ENCODE data around the gene TYW1B.
A peak's percentile ranks its signal among the peaks of the same experiment; 100 is the strongest.
"Not testable (repeated sequence)": the region's sequence is repeated elsewhere in the genome, so short reads cannot be mapped to it uniquely, and the experiment has no call there.

TYW1B gene, protein sequence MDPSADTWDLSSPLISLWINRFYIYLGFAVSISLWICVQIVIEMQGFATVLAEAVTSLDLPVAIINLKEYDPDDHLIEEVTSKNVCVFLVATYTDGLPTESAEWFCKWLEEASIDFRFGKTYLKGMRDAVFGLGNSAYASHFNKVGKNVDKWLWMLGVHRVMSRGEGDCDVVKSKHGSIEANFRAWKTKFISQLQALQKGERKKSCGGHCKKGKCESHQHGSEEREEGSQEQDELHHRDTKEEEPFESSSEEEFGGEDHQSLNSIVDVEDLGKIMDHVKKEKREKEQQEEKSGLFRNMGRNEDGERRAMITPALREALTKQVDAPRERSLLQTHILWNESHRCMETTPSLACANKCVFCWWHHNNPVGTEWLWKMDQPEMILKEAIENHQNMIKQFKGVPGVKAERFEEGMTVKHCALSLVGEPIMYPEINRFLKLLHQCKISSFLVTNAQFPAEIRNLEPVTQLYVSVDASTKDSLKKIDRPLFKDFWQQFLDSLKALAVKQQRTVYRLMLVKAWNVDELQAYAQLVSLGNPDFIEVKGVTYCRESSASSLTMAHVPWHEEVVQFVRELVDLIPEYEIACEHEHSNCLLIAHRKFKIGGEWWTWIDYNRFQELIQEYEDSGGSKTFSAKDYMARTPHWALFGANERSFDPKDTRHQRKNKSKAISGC

GRCh38 chr7:72827839-72828591, at the start of gene TYW1B:
TSS of gene TYW1B (minus strand) at chr7:72828200. CDS start at chr7:72828075, 125 bp downstream.
- DNase-seq = peak; percentile 97

- not testable (repeated sequence) for DNase-seq
These were observed 39.6 kb upstream of the TYW1B start for GRCh38 chr7:72867591-72867990.

DNA sequence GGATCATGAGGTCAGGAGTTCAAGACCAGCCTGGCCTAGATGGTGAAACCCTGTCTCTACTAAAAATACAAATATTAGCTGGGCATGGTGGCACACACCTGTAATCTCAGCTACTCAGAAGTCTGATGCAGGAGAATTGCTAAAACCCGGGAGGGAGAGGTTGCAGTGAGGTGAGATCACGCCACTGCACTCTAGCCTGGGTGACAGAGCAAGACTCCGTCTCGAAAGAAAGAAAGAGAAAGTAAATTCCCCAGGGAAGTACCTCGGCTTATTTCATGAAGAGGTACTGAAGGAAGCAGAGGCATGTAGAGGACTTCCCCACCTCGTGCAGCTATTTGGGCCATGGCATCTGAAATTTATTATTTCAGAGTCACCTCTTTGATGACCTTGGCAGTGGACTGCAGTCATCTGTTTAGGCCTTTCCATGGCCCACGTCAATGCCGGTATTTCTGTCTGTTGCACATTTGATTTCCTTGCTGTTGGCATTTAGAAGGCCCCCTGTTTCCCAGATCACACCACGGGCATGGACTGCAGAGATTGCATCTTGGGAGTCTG, 30.9 kb upstream of the TYW1B start:
- DNase-seq = not testable (repeated sequence)

DNA sequence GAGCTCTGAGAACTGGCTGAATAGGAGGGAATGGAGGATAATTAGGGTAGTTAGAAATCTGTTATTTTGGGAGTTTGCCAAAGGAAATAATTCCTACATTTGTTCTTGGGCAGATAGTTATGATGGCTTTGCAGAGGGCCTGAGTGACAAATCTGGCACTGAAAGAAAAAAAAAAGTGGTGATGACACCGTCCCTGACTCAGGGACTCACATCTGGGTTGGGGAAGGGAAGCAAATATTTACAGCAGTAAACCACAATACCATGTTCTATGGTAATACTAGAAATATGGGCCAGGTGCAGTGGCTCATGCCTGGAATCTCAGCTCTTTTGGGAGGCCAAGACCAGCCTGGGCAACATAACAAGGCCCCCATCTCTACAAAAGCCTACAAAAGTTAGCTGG, 29.9 kb upstream of the TYW1B start:
- DNase-seq = not testable (repeated sequence)

DNA sequence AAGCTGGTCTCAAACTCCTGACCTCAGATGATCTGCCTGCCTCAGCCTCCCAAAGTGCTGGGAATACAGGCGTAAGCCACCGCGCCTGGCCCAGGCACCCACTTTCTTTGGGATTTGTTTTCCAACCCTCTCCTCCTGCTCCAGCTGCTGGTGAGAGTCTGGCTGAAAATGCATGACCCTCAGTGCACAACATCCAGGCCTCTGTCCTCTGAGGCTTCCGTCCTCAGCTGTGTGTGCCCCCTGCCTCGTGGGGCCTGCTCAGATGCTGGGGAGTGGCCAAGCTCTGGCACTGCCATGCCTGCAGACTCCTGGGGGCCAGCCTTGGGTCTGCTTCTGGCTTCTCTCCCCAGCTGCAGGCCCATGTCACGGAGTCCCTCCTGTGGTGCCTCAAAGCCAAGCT, 27.3 kb upstream of the TYW1B start:
- DNase-seq = not testable (repeated sequence)

DNA sequence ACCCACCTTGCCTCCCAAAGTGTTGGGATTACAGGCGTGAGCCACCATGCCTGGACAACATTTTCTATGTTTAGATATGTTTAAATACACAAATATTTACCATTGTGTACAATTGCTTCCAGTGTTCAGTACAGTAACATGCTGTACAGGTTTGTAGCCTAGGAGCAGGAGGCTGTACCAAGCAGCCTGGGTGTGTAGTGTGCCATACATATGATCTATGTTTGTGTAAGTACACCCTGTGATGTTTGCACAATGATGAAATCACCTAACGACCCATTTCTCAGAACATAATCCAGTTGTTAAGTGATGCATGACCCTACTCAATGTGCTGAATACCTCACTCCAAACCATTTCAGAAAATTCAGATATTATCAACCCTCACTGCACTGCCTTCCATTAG, 24.9 kb upstream of the TYW1B start:
- not testable (repeated sequence) for DNase-seq

DNA sequence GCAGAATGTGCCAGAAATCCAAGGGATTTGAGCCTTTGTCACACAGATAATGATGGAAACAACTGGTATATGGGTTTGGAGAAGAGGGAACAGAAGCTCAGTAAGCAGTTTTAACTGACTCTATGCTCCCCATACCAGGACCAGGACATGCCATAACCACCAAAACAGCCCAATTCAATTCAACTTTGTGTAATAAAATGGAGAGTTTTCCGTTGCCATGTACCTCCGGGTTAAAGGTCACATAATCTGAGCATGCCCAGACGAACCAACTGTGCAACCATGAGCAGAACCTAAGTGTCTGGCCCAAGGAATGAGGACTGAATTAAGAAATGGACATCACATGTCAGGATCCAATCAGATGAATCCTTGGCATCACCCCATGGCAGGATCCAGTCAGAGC, 22.7 kb upstream of the TYW1B start:
- not testable (repeated sequence) for DNase-seq

- DNase-seq = not testable (repeated sequence)
These were observed 16.1 kb upstream of the TYW1B start for GRCh38 chr7:72844146-72844545.

DNA sequence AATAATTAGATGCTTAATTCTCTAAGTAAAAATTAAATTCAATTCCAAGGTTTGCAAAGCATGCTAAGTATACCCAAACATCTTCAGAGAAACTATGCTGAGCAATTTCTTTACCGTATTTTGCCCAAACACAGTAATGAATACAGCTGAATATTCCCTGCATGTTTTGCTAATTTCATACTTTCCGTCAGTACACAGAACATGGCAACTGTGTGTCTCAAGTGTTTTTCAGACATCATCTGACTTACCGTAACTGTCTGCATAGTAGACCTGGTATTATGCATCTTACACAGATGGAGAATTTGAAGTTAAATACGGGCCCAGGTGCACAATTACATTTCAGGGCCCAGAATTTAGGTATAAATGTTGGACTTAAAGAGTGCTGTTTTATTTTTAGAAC, 15.2 kb upstream of the TYW1B start:
- not testable (repeated sequence) for DNase-seq

DNA sequence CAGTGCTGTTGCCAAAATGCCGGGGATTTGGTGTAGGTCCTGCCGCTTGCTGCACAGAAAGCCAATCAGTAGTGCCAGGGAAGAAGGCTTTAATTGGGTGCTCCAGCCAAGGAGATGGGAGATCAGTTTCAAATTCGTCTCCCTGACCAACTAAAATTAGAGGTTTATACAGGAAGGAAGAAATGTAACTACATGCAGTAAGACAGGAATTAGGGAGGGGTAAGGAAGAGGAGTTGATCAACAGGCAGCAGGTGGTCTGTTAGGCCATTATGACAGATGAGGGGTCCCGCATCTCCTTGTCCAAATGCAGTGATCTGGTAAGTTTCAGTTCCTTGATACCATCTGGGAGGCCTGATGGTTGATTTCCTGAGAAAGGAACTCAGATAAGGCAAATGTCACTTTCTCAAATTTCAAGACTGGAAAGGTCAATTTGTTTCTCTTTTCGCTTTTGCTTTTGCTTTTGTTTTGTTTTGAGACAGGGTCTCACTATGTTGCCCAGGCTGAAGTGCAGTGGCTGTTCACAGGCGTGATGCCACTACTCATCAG, 13.0 kb upstream of the TYW1B start:
- DNase-seq = not testable (repeated sequence)

GRCh38 chr7:72838315-72838714, 10.3 kb upstream of the TYW1B start:
- not testable (repeated sequence) for DNase-seq

GRCh38 chr7:72837291-72837690, 9.3 kb upstream of the TYW1B start:
- DNase-seq = not testable (repeated sequence)

DNA sequence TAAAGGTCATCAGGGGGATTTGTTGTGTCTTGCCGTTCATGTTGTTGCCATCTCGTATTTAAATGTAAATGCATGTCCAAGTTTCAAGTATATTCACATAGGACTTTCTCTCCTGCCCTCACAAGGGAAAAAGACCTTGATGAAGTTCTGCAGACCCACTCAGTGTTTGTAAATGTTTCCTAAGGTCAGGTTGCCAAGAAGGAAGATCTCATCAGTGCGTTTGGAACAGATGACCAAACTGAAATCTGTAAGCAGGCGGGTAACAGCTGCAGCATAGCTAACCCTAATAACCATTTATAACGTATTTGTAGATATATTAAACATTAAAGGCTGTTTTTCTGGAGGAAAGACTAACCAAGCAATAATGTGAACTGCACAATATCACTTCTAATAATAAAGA, 2.6 kb upstream of the TYW1B start:
- not testable (repeated sequence) for DNase-seq

DNA sequence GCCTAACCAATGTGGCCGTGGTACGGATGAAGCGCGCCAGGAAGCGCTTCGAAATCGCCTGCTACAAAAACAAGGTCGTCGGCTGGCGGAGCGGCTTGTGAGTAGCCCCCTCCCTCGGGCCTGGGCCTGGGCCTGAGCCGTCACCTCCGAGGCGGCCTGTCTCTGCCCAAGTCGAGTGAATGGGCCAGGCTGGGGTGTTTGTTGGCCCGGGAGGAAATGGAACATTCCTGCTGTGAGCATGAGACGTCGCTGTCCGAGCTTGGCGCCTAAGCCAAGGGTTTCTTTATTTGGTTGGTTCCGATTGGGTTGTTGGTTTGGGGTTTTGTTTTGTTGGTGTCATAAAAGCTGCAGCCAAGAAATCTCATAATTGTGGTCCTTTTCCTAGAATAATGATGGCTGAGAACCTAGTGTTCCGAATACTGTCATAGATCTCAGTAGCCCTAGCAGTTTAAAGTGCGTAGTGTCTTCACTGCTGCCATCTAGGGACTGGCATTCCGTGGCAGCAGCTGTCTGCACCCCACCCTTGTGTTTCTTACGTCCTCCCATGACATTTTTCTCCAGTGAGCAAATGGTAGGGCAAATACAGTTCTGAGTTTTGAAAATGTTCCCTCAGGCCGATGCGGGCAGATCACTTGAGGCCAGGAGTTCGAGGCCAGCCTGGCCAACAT, 1.8 kb upstream of the TYW1B start:
- DNase-seq = peak; percentile 18

GRCh38 chr7:72829291-72829686, 1.3 kb upstream of the TYW1B start:
- peak; percentile 98 for DNase-seq

- not testable (repeated sequence) for DNase-seq
These were observed 4.0 kb downstream of the TYW1B start for GRCh38 chr7:72823765-72824732.

GRCh38 chr7:72822497-72822896, 5.5 kb downstream of the TYW1B start:
- DNase-seq = not testable (repeated sequence)

DNA sequence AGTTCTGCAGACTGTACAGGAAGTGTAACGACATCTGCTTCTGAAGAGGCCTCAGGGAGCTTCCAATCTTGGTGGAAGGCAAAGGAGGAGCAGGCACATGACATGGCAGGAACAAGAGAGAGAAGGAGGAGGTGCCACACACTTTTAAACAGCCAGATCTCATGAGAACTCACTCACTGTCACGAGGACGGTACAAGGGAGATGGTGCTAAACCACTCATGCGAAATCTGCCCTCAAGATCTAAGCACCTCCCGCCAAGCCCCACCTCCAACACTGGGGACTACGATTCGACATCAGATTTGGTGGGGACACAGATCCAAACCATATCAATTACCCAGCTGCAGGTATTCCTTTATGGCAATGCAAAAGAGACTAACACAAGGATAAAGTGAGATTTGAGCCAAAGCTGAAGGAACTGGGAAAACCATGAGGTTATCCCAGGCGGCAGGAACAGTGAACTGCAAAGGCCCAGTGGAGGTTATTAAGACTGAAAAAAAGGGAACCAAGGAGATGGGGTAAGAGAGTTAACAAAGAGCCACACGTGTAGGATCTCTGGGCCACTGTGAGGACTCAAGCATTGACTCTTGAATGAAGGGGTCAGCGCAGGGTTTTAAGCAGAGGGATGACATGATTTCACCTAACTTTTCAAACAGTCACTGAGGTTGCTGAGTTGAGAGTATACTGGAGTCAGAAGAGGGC, 9.2 kb downstream of the TYW1B start:
- not testable (repeated sequence) for DNase-seq

DNA sequence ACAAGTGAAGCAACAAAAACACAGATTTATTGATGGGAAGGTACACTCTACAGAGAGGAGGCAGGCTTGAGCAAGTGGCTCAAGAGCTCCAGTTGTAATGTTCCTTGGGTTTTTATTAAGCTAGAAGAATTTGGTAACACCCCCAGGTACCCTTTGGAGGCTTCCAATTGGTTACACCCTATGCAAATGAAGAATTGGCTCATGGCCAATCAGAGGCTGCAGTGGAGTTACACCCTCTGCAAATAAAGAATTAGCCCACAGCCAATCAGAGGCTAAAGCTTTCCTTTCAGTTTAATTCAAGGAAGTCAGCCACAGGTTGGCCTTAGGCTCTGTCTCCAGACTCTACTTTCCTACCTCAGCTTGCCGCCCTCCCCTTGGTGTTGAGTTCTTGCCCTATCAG, 10.3 kb downstream of the TYW1B start:
- peak; percentile 39 for DNase-seq
